ACC112 (cell line): ENCODE data around the gene FRY.
A peak's percentile ranks its signal among the peaks of the same experiment; 100 is the strongest.

Source experiments
- H2AFZ ChIP-seq: fragments of 200-600 bp; sonication (generic); one replicate; pipeline ENCODE4 v1.6.0; 2017; ENCODE audit warnings: antibody characterized with exemption, low read length; ENCODE audit not compliant: unreplicated experiment
- H3K27ac ChIP-seq: fragments of 200-600 bp; sonication (generic); 2 replicates; pipeline ENCODE4 v1.5.1; 2014; ENCODE audit warnings: low read depth, mild to moderate bottlenecking, antibody characterized with exemption, low read length, moderate library complexity
- H3K27me3 ChIP-seq: fragments of 200-600 bp; sonication (generic); 2 replicates; pipeline ENCODE4 v1.6.1; 2014; ENCODE audit warnings: mild to moderate bottlenecking, antibody characterized with exemption, low read length, moderate library complexity, mixed read lengths; ENCODE audit not compliant: insufficient read depth
- H3K36me3 ChIP-seq: fragments of 200-600 bp; sonication (generic); 2 replicates; pipeline ENCODE4 v1.6.1; 2016; ENCODE audit warnings: mild to moderate bottlenecking, antibody characterized with exemption, low read length, moderate library complexity, mixed read lengths; ENCODE audit not compliant: insufficient read depth
- H3K4me1 ChIP-seq: fragments of 200-600 bp; sonication (generic); one replicate; pipeline ENCODE4 v1.6.1; 2016; ENCODE audit warnings: low read length, mixed read lengths; ENCODE audit not compliant: insufficient read depth, unreplicated experiment, control insufficient read depth
- H3K4me3 ChIP-seq: fragments of 200-600 bp; sonication (generic); 2 replicates; pipeline ENCODE4 v1.5.1; 2014; ENCODE audit warnings: mild to moderate bottlenecking, low read depth, low read length
- H3K79me2 ChIP-seq: fragments of 200-600 bp; sonication (generic); one replicate; pipeline ENCODE4 v1.6.0; 2016; ENCODE audit warnings: low read length; ENCODE audit not compliant: control insufficient read depth, unreplicated experiment, insufficient read depth

FRY gene

GRCh38 chr13:32311188-32311897 is 279.8 kb downstream of the FRY start:
- no peak overlapping the region for H3K4me3 ChIP-seq
- H3K79me2 ChIP-seq = peaks cover 5% of the 10 kb centered on the region
- H3K27me3 ChIP-seq = no peaks in the 10 kb centered on the region
- no peak overlapping the region for H3K27ac ChIP-seq
- no peaks in the 10 kb centered on the region for H3K36me3 ChIP-seq
- H2AFZ ChIP-seq = peak overlapping the region; percentile 77
- peaks cover 14% of the 10 kb centered on the region for H3K4me1 ChIP-seq

GRCh38 chr13:32314271-32315237 is 283.0 kb downstream of the FRY start:
- H3K27ac ChIP-seq = peak overlapping the region; percentile 91

GRCh38 chr13:32315238-32316027 is 283.9 kb downstream of the FRY start, which contains the start of the genes BRCA2 and ZAR1L:
TSS of gene BRCA2 (plus strand) at chr13:32315508. CDS start at chr13:32316461, 953 bp downstream.
TSS of gene ZAR1L (minus strand) at chr13:32315363. CDS start at chr13:32311925, 3,438 bp downstream.
- H3K79me2 ChIP-seq = peaks cover 15% of the 10 kb centered on the region
- H3K4me1 ChIP-seq = peaks cover 15% of the 10 kb centered on the region
- H3K27me3 ChIP-seq = no peaks in the 10 kb centered on the region

More at GRCh38 chr13:32314271-32315237, 283.0 kb downstream of the FRY start:
- H3K27me3 ChIP-seq = no peaks in the 10 kb centered on the region
- peak overlapping the region; percentile 99 for H2AFZ ChIP-seq
- peaks cover 20% of the 10 kb centered on the region for H3K4me1 ChIP-seq
- peaks cover 15% of the 10 kb centered on the region for H3K79me2 ChIP-seq
- peak overlapping the region; percentile 79 for H3K4me3 ChIP-seq
- peaks cover 6% of the 10 kb centered on the region for H3K36me3 ChIP-seq

GRCh38 chr13:32316028-32316339 is 284.4 kb downstream of the FRY start:
- Histone ChIP-seq H3K27ac (peak overlapping the region; percentile 91), H2AFZ (peak overlapping the region; percentile 29), H3K36me3 (peaks cover 18% of the 10 kb centered on the region)

More at GRCh38 chr13:32315238-32316027, 283.9 kb downstream of the FRY start, which contains the start of the genes BRCA2 and ZAR1L:
- H3K36me3 ChIP-seq = peaks cover 13% of the 10 kb centered on the region
- H2AFZ ChIP-seq = peak within 1 kb of the TSS; percentile 99
- peak within 1 kb of the TSS; percentile 91 for H3K27ac ChIP-seq
- peak within 1 kb of the TSS; percentile 79 for H3K4me3 ChIP-seq

GRCh38 chr13:32316501-32316900 is 284.9 kb downstream of the FRY start:
- Histone ChIP-seq H3K27me3 (no peaks in the 10 kb centered on the region), H3K36me3 (peaks cover 20% of the 10 kb centered on the region), H2AFZ (peak overlapping the region; percentile 29), H3K79me2 (peaks cover 15% of the 10 kb centered on the region), H3K27ac (peak overlapping the region; percentile 91), H3K4me3 (peak overlapping the region; percentile 79), H3K4me1 (peaks cover 15% of the 10 kb centered on the region)

More at GRCh38 chr13:32316028-32316339, 284.4 kb downstream of the FRY start:
- Histone ChIP-seq H3K4me1 (peaks cover 15% of the 10 kb centered on the region), H3K4me3 (peak overlapping the region; percentile 79), H3K79me2 (peaks cover 15% of the 10 kb centered on the region), H3K27me3 (no peaks in the 10 kb centered on the region)

- Histone ChIP-seq H3K4me1 (peaks cover 15% of the 10 kb centered on the region), H3K4me3 (peak overlapping the region; percentile 7; the same call in 1 of the 2 replicates), H3K27me3 (no peaks in the 10 kb centered on the region), H3K36me3 (peaks cover 20% of the 10 kb centered on the region), H2AFZ (no peak overlapping the region), H3K27ac (no peak overlapping the region), H3K79me2 (peaks cover 19% of the 10 kb centered on the region)
Observed at GRCh38 chr13:32317716-32318465, 286.3 kb downstream of the FRY start.

- peaks cover 23% of the 10 kb centered on the region for H3K36me3 ChIP-seq
- H3K4me3 ChIP-seq = no peak overlapping the region
- no peaks in the 10 kb centered on the region for H3K27me3 ChIP-seq
- H3K79me2 ChIP-seq = peaks cover 26% of the 10 kb centered on the region
- peaks cover 15% of the 10 kb centered on the region for H3K4me1 ChIP-seq
- H3K27ac ChIP-seq = no peak overlapping the region
- no peak overlapping the region for H2AFZ ChIP-seq
Observed at GRCh38 chr13:32320528-32320927, 289.0 kb downstream of the FRY start.

- peaks cover 11% of the 10 kb centered on the region for H3K79me2 ChIP-seq
- peaks cover 28% of the 10 kb centered on the region for H3K36me3 ChIP-seq
- H2AFZ ChIP-seq = no peak overlapping the region
- no peaks in the 10 kb centered on the region for H3K27me3 ChIP-seq
- peaks cover 6% of the 10 kb centered on the region for H3K4me1 ChIP-seq
- H3K27ac ChIP-seq = peak overlapping the region; percentile 86
- H3K4me3 ChIP-seq = no peak overlapping the region
Observed at GRCh38 chr13:32323912-32324311, 292.3 kb downstream of the FRY start.

GRCh38 chr13:32330441-32330840 is 298.9 kb downstream of the FRY start:
- H3K4me1 ChIP-seq = peaks cover 13% of the 10 kb centered on the region
- no peak overlapping the region for H2AFZ ChIP-seq
- no peaks in the 10 kb centered on the region for H3K27me3 ChIP-seq
- no peaks in the 10 kb centered on the region for H3K79me2 ChIP-seq
- H3K27ac ChIP-seq = peak overlapping the region; percentile 78
- no peak overlapping the region for H3K4me3 ChIP-seq
- peaks cover 39% of the 10 kb centered on the region for H3K36me3 ChIP-seq
